Non-pigmented ciliary epithelial cell (primary cell): ENCODE data around the gene INPP4A.

Source experiments
- DNase-seq: peaks from one replicate; pipeline ENCODE4 v3.0.0-alpha.2; 2010; ENCODE audit warnings: low read depth

INPP4A gene

GRCh38 chr2:98460573-98461497, 16.2 kb downstream of the INPP4A start:
- DNase-seq = no peak

DNA sequence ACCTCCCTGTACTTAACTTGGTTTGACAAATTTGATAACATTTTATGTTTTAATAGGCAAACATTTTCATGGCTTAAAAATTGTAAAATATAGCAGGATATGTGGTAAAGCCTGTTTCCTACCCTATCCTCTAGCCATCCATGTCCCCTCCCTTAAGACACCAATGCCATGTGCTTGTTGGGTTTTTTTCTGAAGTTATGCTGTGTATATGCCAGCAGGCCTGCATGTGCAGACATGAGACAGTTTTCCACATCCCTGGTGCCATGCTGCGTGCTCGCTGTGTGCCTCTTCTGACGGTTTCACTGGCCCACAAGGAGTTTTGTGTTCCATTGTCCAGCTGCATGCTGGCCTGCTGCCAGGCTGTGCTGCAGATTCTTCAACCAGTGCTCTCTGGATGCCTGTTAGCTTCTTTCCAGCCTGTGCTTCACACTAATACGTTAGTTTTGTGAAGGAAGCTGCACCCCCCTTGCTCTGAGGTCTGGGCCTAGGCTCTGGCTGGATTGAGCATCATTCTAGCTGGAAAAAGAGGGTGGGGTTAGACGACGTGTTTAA, 16.9 kb downstream of the INPP4A start:
- DNase-seq = no peak

DNA sequence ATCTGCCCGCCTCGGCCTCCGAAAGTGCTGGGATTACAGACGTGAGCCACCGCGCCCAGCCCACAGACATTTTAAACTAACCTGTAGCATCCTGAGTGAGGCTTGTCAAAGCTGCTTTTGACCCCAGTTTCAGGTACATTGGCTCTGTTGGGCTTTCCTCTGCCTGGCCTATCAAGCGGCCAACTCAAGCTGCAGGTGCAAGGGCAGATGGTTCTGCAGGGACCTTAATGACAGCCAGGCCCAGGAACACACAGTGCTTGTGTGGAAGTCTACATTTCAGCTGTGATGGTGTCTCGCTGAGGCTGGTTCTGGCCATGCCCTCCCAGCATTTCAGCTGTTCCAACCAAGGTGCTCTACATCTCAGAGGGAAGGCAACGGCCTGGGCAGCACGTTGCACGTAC, 18.4 kb downstream of the INPP4A start:
- no peak for DNase-seq

DNA sequence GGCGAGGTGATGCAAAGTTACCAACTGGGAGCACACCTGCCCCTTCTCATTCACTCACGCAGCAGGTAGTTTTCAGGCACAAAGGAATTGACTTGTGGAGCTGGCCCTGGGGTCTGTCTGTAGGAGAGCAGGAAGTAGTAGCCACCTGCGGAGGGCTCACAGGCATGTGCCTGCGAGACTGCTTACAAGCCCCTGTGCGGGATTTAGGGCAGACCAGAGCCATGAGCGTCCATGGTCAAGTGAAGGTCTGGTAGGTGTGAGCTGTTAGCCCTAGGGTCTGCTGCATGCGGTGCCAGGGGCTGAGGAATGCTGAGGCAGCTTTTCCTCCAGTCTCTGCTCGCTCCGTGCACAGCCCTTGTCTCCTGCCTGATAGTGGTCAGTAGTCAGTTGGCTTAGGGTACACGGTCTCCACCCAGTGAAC, 18.9 kb downstream of the INPP4A start:
- DNase-seq = no peak

DNA sequence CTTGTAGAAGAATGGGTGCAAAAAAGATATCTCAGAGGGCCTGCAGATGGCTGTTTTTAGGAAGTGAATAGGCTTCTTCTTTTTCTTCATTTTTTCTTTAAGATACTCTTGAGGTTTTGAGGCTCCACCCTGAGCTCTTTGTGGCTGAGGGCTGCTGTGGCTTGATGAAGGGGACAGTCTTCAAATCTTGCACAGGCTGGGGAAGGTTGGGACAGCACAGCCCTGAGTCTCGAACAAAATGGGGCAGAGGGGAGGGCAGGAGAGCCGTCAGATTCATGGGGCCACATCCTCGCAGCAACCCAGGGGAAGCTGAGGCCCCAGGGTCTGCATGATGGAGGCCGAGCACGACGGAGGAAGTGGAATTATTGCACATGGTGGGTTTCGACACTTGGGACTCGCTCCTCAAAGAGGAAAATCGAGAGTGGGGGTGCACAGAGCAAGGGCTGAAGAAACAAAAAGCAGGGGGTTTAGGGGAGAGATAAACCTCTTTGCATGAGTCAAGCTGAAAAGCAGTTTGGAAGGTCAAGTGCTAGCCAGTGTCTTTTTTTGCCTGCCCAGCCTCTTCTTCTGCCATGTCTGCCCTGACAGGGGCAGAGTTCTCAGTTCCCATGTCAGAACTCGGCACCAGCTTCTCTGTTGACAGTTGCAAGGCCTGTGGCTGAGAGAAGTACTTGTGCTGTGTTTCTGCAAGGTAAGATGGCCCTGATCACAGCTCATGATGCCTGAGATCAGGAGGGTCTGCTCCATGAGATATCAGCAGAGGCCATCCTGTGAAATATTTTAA, 19.5 kb downstream of the INPP4A start:
- no peak for DNase-seq

DNA sequence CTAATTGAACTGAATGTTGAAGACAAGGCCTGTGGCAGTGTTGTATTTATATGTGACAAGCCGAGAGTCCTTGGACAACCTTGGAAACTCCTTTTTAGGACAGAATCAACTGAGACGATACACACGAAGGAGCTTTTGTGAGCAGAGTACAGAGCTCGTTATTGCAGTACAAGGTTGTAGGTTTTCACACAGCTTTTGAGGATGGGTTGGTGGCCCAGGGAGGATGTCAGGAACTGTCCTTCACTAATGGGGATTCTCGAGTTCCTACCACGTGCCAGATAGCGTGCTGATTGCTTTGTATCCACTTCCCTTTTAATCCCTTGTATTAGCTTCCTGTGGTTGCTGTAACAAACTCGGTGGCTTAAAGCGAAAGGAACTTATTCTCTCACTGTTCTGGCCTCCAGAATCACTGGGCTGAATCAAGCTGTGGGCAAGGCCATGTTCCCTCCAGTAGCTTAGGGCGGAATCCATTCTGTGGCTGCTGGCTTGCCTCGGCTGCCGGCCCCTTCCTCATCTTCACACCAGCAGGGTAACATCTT, 20.2 kb downstream of the INPP4A start:
- no peak for DNase-seq

- no peak for DNase-seq
These were observed 21.0 kb downstream of the INPP4A start for GRCh38 chr2:98465456-98466226.

GRCh38 chr2:98467082-98467536, 22.5 kb downstream of the INPP4A start:
- no peak for DNase-seq

DNA sequence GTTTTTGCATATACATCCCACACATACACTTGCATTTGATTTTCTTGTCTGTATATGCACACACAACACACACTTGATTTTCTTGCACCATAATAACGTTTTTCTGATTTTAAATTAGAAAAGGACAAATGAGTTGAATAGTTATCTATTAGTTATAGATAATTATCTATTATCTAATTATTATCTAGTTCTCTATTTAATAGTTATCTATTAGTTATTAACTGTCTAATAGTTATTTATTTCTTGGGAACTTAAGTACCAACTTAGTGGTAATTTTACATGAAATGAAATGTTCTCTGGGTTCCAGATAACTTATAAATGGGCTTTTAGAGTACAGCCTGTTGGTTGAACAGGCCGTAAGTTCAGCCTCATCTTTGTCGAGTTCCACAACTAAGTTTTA, 23.0 kb downstream of the INPP4A start:
- no peak for DNase-seq

- DNase-seq = no peak
These were observed 24.1 kb downstream of the INPP4A start for GRCh38 chr2:98468621-98469236.

DNA sequence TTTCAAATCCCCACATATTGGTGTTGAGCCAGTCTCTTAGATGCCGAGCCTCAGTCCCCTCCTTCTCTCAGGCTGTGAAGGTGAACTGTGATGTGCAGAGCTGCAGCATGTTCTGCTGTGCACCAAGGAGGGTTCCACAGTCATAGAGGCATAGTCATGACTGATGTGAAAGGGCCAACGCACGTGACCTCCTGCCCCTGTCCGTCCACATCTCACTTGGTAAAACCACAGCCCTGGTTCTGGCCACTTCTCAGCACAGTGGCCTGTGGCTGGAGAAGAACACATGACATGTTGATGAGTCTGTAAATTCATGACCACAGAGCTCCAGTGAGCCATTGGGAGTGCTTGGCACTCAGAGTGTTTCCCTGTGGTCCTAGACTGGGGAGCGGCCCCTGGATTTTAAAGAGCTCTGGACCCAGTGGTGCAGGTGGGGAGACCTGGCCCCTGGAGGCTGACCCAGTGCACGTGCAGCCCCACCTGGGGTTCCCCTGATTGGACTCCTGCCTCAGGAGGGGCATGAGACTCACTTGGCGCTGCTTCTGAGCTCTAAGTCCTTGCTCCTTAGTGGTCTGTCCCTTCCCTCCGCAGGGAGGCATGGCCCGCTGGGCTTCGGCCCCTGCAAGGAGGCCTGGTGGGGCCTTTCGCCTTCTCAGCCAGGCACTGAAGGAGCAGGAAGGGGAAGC, 25.3 kb downstream of the INPP4A start:
- DNase-seq = no peak

DNA sequence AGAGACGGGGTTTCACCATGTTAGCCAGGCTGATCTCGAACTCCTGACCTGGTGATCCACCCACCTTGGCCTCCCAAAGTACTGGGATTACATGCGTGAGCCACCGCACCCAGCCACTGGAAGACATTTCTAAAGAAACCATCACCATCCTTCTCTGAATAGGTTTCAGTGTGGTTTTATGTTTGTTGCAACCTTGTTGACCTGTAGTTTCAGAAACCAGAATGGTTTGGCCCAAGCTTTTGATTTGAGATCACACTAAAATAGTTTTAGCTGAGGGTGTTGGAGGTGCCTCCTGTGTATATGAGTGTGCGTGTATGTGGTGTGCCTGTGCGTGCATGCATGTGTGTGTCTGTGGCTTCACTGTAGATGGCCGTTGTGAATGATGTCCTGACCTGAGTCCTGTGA, 26.2 kb downstream of the INPP4A start:
- DNase-seq = no peak

- no peak for DNase-seq
These were observed 26.9 kb downstream of the INPP4A start for GRCh38 chr2:98471402-98472131.

DNA sequence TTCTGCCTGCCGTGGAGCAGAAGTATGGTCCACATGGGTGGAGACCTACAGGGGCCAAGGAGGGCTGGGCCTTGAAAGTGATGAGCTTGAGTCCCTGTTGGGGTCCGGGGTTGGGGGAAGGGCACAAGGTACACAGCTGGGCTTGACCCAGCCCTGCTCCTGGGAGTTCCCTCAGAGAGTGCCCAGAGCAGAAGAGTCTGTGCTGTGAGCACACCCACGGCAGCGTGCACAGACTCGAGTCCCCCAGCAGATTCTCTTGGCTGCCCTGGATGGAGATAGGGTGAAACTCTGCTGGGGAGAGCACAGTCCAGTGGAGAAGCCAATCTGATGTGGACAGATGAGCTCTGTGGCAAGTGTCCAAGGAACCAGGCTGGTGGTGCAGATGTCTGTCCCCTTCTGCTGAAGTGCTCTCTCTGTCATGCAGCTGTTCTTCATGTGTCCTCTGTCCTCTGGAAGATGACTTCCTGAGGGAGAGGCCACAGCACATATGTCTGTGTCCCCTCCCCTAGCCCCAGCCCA, 27.5 kb downstream of the INPP4A start:
- no peak for DNase-seq

GRCh38 chr2:98472961-98473746, 28.5 kb downstream of the INPP4A start:
- DNase-seq = no peak

- no peak for DNase-seq
These were observed 29.5 kb downstream of the INPP4A start for GRCh38 chr2:98473995-98474780.

DNA sequence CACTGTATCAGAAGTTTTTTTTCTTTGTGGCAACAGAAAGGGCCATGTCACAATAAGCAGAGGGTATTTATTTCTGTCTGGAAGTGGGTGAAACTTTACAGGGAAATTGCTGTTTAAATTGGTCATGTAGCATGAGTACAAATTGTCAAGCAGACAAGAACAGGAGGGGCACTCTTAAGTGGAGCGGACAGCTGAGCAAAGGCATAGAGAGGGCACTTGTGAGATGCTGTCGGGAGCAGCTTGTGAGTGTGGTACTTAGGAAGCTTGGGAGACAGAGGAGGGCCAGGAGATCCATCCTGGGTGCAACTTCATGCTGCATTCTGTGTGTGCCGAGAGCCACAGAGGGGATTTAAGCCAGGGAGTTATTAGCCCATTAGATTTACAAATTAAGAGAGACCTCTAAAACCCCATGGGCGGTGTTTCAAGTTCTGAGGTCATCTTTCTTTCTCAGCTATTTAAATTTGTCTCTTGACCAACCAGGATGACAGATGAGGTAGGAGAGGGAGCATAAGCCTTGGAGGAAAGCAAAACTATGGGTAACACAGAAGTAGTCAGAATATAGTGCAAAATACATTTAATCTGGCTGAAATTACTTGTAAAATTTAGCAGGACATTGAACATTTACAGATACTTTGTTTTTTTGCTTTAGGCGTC, 30.4 kb downstream of the INPP4A start:
- DNase-seq = no peak
